ENCODE measurements around the gene SYT12. TPM values are rescaled to one million over a fixed set of nuclear protein-coding genes. Genes with fewer than 3 reads are reported as not detected.

SYT12 gene
- total and polyA plus RNA-seq, 2 donors from 2014 or later, result 0.13 to 4.2 TPM

- intact Hi-C loops (cut with DNase I), result no loop called here
- FAIRE-seq, result no peak
Measured at GRCh38 chr11:67031791-67032561, 9.0 kb downstream of the SYT12 start.

GRCh38 chr11:67032830-67033551, 10.1 kb downstream of the SYT12 start:
- Histone ChIP-seq H3K27me3 (ENCODE audit: control insufficient read depth, insufficient read depth, low read length) (no peaks in the 10 kb centered on the region), H3K4me1 (ENCODE audit: control insufficient read depth in 2 of 3, insufficient read depth in 2 of 3, low read depth in 1 of 3, low read length in 3 of 3) (no peaks in the 10 kb centered on the region), H3K9ac (ENCODE audit: low read length in 3 of 3) (no peak overlapping the region), H3K36me3 (ENCODE audit: control insufficient read depth in 2 of 3, insufficient read depth in 3 of 3, low read length in 3 of 3) (no peaks in the 10 kb centered on the region), H3K4me3 (ENCODE audit: low read length in 3 of 3) (no peak overlapping the region), H3K27ac (ENCODE audit: low read depth in 2 of 2, low read length in 2 of 2) (no peak overlapping the region), H3K9me3 (ENCODE audit: control insufficient read depth in 2 of 3, insufficient read depth in 1 of 3, low read length in 3 of 3) (no peaks in the 10 kb centered on the region)
- DNase-seq (peak in 1 of 5 donors; percentile 88), FAIRE-seq (no peak)
- intact Hi-C loops (cut with DNase I), result no loop called here
- TF ChIP-seq CTCF (IDR thresholded peaks at IDR 0.05; ENCODE audit: borderline replicate concordance, extremely low read depth, insufficient read depth), result no peak

More at GRCh38 chr11:67031791-67032561, 9.0 kb downstream of the SYT12 start:
- Histone ChIP-seq H3K27me3 (ENCODE audit: control insufficient read depth, insufficient read depth, low read length) (no peaks in the 10 kb centered on the region), H3K4me1 (ENCODE audit: control insufficient read depth in 2 of 3, insufficient read depth in 2 of 3, low read depth in 1 of 3, low read length in 3 of 3) (no peaks in the 10 kb centered on the region), H3K9ac (ENCODE audit: low read length in 3 of 3) (no peak overlapping the region), H3K4me3 (ENCODE audit: low read length in 3 of 3) (no peak overlapping the region), H3K9me3 (ENCODE audit: control insufficient read depth in 2 of 3, insufficient read depth in 1 of 3, low read length in 3 of 3) (no peaks in the 10 kb centered on the region), H3K36me3 (ENCODE audit: control insufficient read depth in 2 of 3, insufficient read depth in 3 of 3, low read length in 3 of 3) (no peaks in the 10 kb centered on the region), H3K27ac (ENCODE audit: low read depth in 2 of 2, low read length in 2 of 2) (no peak overlapping the region)
- no peak for TF ChIP-seq CTCF (IDR thresholded peaks at IDR 0.05; ENCODE audit: borderline replicate concordance, extremely low read depth, insufficient read depth)
- DNase-seq, result no peak

- no peaks in the 10 kb centered on the region for H3K36me3 ChIP-seq (ENCODE audit: control insufficient read depth in 2 of 3, insufficient read depth in 3 of 3, low read length in 3 of 3)
- intact Hi-C loops (cut with DNase I), result no loop called here
- no peaks in the 10 kb centered on the region for H3K27me3 ChIP-seq (ENCODE audit: control insufficient read depth, insufficient read depth, low read length)
- no peaks in the 10 kb centered on the region for H3K4me1 ChIP-seq (ENCODE audit: control insufficient read depth in 2 of 3, insufficient read depth in 2 of 3, low read depth in 1 of 3, low read length in 3 of 3)
- H3K9ac ChIP-seq (ENCODE audit: low read length in 3 of 3), result no peak overlapping the region
- no peaks in the 10 kb centered on the region for H3K9me3 ChIP-seq (ENCODE audit: control insufficient read depth in 2 of 3, insufficient read depth in 1 of 3, low read length in 3 of 3)
- FAIRE-seq (no peak), DNase-seq (no peak)
- H3K27ac ChIP-seq (ENCODE audit: low read depth in 2 of 2, low read length in 2 of 2), result no peak overlapping the region
- H3K4me3 ChIP-seq (ENCODE audit: low read length in 3 of 3), result no peak overlapping the region
- TF ChIP-seq CTCF (IDR thresholded peaks at IDR 0.05; ENCODE audit: borderline replicate concordance, extremely low read depth, insufficient read depth), result no peak
Measured at GRCh38 chr11:67033661-67034166, 10.8 kb downstream of the SYT12 start.
